Cerebellar nuclear complex (tissue), 1 donor: ENCODE data around the gene MAML2.

Experiments
- DNase-seq, 2 experiments: peaks; one replicate each; lab custom pipeline; 2025; lab: John Stamatoyannopoulos, UW

The MAML2 gene

GRCh38 chr11:96241331-96241841 is 101.6 kb downstream of the MAML2 start:
- no peak for DNase-seq

GRCh38 chr11:96238563-96239135 is 104.3 kb downstream of the MAML2 start:
- DNase-seq = no peak

- no peak for DNase-seq
Observed at GRCh38 chr11:96237766-96238266, 105.2 kb downstream of the MAML2 start.

GRCh38 chr11:96235751-96236150 is 107.2 kb downstream of the MAML2 start:
- DNase-seq = no peak

GRCh38 chr11:96234866-96235441 is 108.0 kb downstream of the MAML2 start:
- DNase-seq = no peak

- no peak for DNase-seq
Observed at GRCh38 chr11:96232132-96232531, 110.9 kb downstream of the MAML2 start.

GRCh38 chr11:96230686-96231085 is 112.3 kb downstream of the MAML2 start:
- DNase-seq = no peak

GRCh38 chr11:96229354-96229977 is 113.5 kb downstream of the MAML2 start:
- no peak for DNase-seq

- no peak for DNase-seq
Observed at GRCh38 chr11:96228910-96229309, 114.1 kb downstream of the MAML2 start.

- DNase-seq = no peak
Observed at GRCh38 chr11:96228473-96228891, 114.5 kb downstream of the MAML2 start.

GRCh38 chr11:96227244-96227643 is 115.8 kb downstream of the MAML2 start:
- no peak for DNase-seq

GRCh38 chr11:96223083-96223482 is 119.9 kb downstream of the MAML2 start:
- DNase-seq = no peak

GRCh38 chr11:96222102-96222501 is 120.9 kb downstream of the MAML2 start:
- DNase-seq = no peak

GRCh38 chr11:96221244-96222070 is 121.5 kb downstream of the MAML2 start:
- no peak for DNase-seq

GRCh38 chr11:96219981-96220623 is 122.9 kb downstream of the MAML2 start:
- DNase-seq = no peak

GRCh38 chr11:96218901-96219300 is 124.1 kb downstream of the MAML2 start:
- DNase-seq = no peak

GRCh38 chr11:96218006-96218405 is 125.0 kb downstream of the MAML2 start:
- DNase-seq = no peak

GRCh38 chr11:96217206-96217605 is 125.8 kb downstream of the MAML2 start:
- no peak for DNase-seq

- DNase-seq = no peak
Observed at GRCh38 chr11:96215826-96216225, 127.2 kb downstream of the MAML2 start.

GRCh38 chr11:96215110-96215782 is 127.7 kb downstream of the MAML2 start:
- DNase-seq = no peak

GRCh38 chr11:96214777-96215109 is 128.3 kb downstream of the MAML2 start:
- no peak for DNase-seq
